Activated naive CD4-positive, alpha-beta T cell treated with anti-CD3 and anti-CD28 coated beads for 36 hours (primary cell): ENCODE measurements around the gene PLCB1. TPM values are rescaled to one million over a fixed set of nuclear protein-coding genes. Genes with fewer than 3 reads are reported as not detected.

Experiments
- CTCF ChIA-PET: fragments of 350-600 bp; sonication (Branson Sonifier 250); formaldehyde crosslinking; loops from one replicate; lab custom pipeline; 2021; ENCODE audit warnings: antibody characterized with exemption; lab: Charles Lee
- DNase-seq: peaks from one replicate; pipeline ENCODE4 v3.0.0-alpha.2; 2020
- H3K27ac Mint-ChIP-seq: one replicate; pipeline ENCODE4 v1.8.0; 2021; ENCODE audit warnings: mild to moderate bottlenecking, mixed read lengths
- H3K27me3 Mint-ChIP-seq: one replicate; pipeline ENCODE4 v1.8.0; 2021; ENCODE audit warnings: low read depth, mixed read lengths
- H3K36me3 Mint-ChIP-seq: one replicate; pipeline ENCODE4 v1.8.0; 2021; ENCODE audit warnings: low read depth, mixed read lengths
- H3K4me1 Mint-ChIP-seq: one replicate; pipeline ENCODE4 v1.8.0; 2021; ENCODE audit warnings: low read depth, mixed read lengths
- H3K4me3 Mint-ChIP-seq: one replicate; pipeline ENCODE4 v1.8.0; 2021; ENCODE audit warnings: mild to moderate bottlenecking, moderate library complexity, mixed read lengths
- H3K9me3 Mint-ChIP-seq: one replicate; pipeline ENCODE4 v1.8.0; 2021; ENCODE audit warnings: mixed read lengths
- intact Hi-C: fragments of 100-400 bp; cut with micrococcal nuclease; formaldehyde crosslinking; loops from one replicate; pipeline ENCODE4 v1.15.1; 2023
- total RNA-seq, 2 experiments: library from RNA; stranded (reverse); gene quantifications; one replicate each; pipeline ENCODE4 v1.2.3, GENCODE V29; 2021

Gene PLCB1
- total RNA-seq, 2 experiments from 2014 or later: 1.2 TPM

DNA sequence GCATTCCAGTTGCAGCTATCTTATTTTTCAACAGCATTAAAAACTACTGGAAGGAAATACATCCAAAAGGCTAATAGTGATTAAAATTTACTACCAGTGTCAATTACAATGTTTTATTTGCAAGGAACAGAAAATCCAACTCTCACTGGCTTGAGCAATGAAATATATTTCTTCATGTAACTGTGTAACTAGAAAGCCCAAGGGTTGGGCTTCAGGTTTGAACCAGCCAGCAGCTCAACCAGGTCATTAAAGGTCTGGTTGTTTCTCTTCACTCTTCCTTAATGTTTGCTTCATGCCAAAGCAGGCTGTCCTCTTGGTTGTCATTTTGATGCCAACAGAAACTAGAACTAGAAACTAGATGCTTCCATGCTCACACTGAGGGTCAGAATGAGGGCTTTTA, 437.7 kb downstream of the PLCB1 start:
- Mint-ChIP-seq H3K27ac (no peak overlapping the region), H3K36me3 (no peaks in the 10 kb centered on the region), H3K9me3 (no peaks in the 10 kb centered on the region), H3K27me3 (no peaks in the 10 kb centered on the region), H3K4me1 (no peaks in the 10 kb centered on the region), H3K4me3 (no peak overlapping the region)
- no peak for DNase-seq
- CTCF ChIA-PET: no interaction called here
- intact Hi-C loops: no loop called here

- no peak for DNase-seq
- Mint-ChIP-seq H3K27me3 (no peaks in the 10 kb centered on the region), H3K4me3 (no peak overlapping the region), H3K36me3 (no peaks in the 10 kb centered on the region), H3K9me3 (no peaks in the 10 kb centered on the region), H3K4me1 (no peaks in the 10 kb centered on the region), H3K27ac (no peak overlapping the region)
- intact Hi-C loops: no loop called here
- CTCF ChIA-PET: no interaction called here
Observed at GRCh38 chr20:8571611-8572010, 439.5 kb downstream of the PLCB1 start.

DNA sequence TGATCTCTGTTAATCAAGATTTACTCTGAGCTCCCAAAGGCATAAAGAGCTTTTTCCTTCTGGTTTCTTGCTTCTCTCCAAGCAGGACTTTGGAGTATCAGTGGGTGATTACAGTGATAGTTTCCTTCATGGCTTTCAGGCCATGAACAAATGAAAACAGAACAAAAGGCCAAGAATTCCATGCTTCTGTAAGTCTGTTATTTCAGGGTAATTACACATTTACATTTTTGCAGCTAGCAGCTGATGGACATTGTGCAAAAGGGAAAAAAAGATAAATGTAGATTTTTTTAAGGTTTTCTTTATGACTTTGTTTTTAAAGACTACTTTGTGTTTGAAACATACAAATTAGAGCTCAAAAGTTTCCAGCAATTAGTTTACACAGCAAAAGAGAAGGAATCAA, 441.6 kb downstream of the PLCB1 start:
- Mint-ChIP-seq H3K36me3 (no peaks in the 10 kb centered on the region), H3K4me1 (no peaks in the 10 kb centered on the region), H3K27me3 (no peaks in the 10 kb centered on the region), H3K9me3 (no peaks in the 10 kb centered on the region), H3K4me3 (no peak overlapping the region), H3K27ac (no peak overlapping the region)
- CTCF ChIA-PET: interaction anchor here (0.9 kb wide), 1 partner anchor 149 kb away, joined by 3 read pairs; no protein-coding TSS in a partner anchor
- intact Hi-C loops: no loop called here
- DNase-seq: no peak

DNA sequence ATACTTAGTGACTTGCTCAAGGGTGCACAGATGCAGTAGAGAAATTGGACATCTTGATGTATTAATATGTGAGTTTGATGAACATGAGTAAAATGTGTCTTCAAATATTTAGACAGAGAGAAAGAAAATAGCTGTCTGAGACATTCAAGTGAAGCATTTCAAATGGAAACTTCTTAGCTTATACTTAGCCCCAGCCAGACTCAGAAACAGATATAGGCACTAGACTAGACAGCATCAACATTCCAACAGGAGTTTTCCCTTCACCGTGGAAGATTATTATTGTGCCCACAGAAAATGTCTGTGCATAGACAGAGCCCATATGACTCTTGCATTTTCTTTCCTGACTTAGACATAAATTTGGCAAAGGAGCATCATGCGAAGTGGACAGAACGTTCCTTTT, 443.0 kb downstream of the PLCB1 start:
- no peaks in the 10 kb centered on the region for H3K27me3 Mint-ChIP-seq
- H3K9me3 Mint-ChIP-seq: no peaks in the 10 kb centered on the region
- intact Hi-C loops: no loop called here
- CTCF ChIA-PET: interaction anchor here (1.2 kb wide), 1 partner anchor 9 kb away, joined by 3 read pairs; no protein-coding TSS in a partner anchor
- no peak overlapping the region for H3K27ac Mint-ChIP-seq
- no peaks in the 10 kb centered on the region for H3K36me3 Mint-ChIP-seq
- no peaks in the 10 kb centered on the region for H3K4me1 Mint-ChIP-seq
- no peak overlapping the region for H3K4me3 Mint-ChIP-seq
- no peak for DNase-seq

DNA sequence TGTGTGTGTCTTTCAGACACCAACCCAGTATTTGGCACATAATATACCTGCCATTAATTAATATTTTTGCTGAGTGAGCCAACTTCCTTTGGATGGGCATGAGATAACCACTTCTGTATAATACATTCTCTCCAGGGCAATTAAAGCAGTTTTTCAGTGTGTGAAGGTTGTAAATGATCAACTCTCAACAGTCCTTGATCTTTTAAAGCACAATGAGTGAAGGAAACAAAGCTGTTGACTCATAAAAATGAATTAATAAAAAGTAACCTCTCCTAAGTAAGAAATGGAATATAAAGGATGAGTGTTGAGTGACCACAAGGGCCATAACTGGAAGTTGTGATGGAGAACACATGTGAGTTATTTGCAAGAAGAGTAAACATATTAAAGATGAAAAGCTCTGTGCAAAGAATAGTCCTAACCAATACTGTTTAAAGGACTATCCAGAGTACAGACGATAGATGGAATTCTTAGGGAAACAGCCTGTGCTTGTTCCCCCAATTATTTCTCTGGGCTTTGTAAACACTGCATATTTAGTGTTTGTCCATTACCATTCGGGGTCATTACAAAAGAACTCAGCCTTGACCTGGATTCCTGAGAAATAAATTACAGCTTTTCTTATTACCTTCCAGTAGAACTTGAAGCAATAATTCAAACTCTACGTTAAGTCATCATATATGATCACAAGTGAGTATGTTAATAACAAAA, 446.2 kb downstream of the PLCB1 start:
- Mint-ChIP-seq H3K27me3 (no peaks in the 10 kb centered on the region), H3K9me3 (no peaks in the 10 kb centered on the region), H3K4me1 (no peaks in the 10 kb centered on the region), H3K36me3 (no peaks in the 10 kb centered on the region), H3K27ac (no peak overlapping the region), H3K4me3 (no peak overlapping the region)
- DNase-seq: no peak
- intact Hi-C loops: no loop called here
- CTCF ChIA-PET: no interaction called here

GRCh38 chr20:8579035-8579434, 447.0 kb downstream of the PLCB1 start:
- no peaks in the 10 kb centered on the region for H3K27me3 Mint-ChIP-seq
- no peaks in the 10 kb centered on the region for H3K9me3 Mint-ChIP-seq
- no peak overlapping the region for H3K4me3 Mint-ChIP-seq
- H3K4me1 Mint-ChIP-seq: no peaks in the 10 kb centered on the region
- DNase-seq: no peak
- intact Hi-C loops: no loop called here
- CTCF ChIA-PET: no interaction called here
- no peaks in the 10 kb centered on the region for H3K36me3 Mint-ChIP-seq
- no peak overlapping the region for H3K27ac Mint-ChIP-seq

DNA sequence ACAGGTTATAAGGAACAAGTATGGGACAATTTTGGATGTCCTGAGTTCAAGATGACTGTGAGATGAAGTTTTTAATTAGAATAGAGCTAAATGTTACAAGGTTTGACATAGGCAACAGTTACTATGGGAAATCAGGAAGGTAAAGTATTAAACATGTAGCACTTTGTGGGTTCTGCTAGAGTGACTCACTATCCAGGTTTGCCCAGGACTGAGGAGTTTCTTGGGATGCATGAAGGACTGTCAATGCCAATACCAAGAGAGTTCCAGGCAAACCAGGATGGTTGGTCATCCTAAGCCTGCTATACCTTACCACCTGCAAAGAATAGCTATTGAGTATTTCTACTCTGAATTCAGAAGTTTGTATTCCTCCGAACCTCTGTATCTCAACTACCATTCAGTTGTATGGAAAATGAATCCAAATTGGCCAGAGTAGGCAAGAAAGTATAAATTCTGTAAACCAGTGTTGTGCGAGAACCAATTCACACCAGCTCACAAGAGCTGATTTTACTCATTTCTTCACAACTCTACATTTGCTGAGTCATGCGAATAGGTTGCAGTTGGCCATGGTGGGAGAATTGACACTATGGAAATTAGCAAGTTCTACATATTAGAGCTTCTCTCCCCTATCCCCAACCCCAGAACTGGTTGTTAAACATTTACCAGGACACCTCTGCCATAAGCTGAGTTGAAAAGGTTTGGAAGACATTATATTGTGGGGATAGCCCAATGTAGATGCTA, 449.5 kb downstream of the PLCB1 start:
- Mint-ChIP-seq H3K9me3 (no peaks in the 10 kb centered on the region), H3K4me1 (no peaks in the 10 kb centered on the region), H3K27ac (no peak overlapping the region), H3K4me3 (no peak overlapping the region), H3K36me3 (no peaks in the 10 kb centered on the region), H3K27me3 (no peaks in the 10 kb centered on the region)
- DNase-seq: no peak
- CTCF ChIA-PET: no interaction called here
- intact Hi-C loops: no loop called here

DNA sequence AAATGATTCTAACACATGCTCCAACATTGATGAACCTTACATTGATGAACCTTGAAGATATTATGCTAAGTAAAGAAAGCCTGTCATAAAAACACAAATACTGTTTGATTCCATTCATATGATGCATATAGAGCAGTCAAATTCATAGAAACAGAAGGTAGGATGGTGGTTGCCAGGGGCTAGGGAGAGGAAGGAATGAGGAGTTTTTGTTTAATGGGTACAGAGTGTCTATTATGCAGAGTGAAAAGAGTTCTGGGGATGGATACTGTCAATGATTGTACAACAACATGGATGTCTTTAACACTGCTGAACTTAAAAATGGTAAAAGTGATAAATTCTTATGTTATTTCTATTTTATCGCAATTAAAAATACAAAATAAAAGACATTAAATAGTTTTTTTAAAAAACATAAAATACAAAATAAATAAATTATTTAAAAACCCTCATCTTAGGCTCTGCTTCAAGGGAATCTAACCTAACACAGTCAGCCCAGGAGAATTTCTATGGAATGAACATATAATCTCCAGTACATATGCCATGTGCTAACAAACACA, 451.0 kb downstream of the PLCB1 start:
- H3K9me3 Mint-ChIP-seq: no peaks in the 10 kb centered on the region
- H3K27ac Mint-ChIP-seq: no peak overlapping the region
- H3K36me3 Mint-ChIP-seq: no peaks in the 10 kb centered on the region
- no peak overlapping the region for H3K4me3 Mint-ChIP-seq
- CTCF ChIA-PET: no interaction called here
- intact Hi-C loops: no loop called here
- no peaks in the 10 kb centered on the region for H3K27me3 Mint-ChIP-seq
- no peak for DNase-seq
- H3K4me1 Mint-ChIP-seq: no peaks in the 10 kb centered on the region

GRCh38 chr20:8583566-8584043, 451.5 kb downstream of the PLCB1 start:
- Mint-ChIP-seq H3K27me3 (no peaks in the 10 kb centered on the region), H3K4me1 (no peaks in the 10 kb centered on the region), H3K27ac (no peak overlapping the region), H3K9me3 (no peaks in the 10 kb centered on the region), H3K36me3 (no peaks in the 10 kb centered on the region), H3K4me3 (no peak overlapping the region)
- no peak for DNase-seq
- CTCF ChIA-PET: no interaction called here
- intact Hi-C loops: no loop called here

- CTCF ChIA-PET: no interaction called here
- no peak overlapping the region for H3K27ac Mint-ChIP-seq
- no peaks in the 10 kb centered on the region for H3K27me3 Mint-ChIP-seq
- no peaks in the 10 kb centered on the region for H3K36me3 Mint-ChIP-seq
- intact Hi-C loops: no loop called here
- DNase-seq: no peak
- H3K4me3 Mint-ChIP-seq: no peak overlapping the region
- H3K4me1 Mint-ChIP-seq: no peaks in the 10 kb centered on the region
- H3K9me3 Mint-ChIP-seq: no peaks in the 10 kb centered on the region
Observed at GRCh38 chr20:8587251-8587650, 455.2 kb downstream of the PLCB1 start.

DNA sequence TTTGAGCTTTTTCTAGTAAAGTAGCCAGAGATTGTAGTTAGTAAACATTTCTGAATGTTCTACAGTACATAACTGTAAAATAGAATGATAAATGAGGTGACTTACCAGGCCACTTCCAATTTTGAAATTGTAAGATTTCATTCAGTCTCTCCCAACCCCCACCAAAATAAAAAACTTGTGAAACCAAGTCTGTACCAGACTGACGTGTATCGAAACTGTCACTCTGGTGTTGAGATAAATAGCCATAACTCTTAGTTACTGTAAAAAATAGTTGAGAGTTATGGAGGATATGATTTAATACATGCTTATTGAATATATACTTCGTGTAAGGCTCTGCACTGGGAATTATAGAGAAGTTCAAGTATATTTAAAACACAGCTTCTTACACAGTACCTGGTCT, 455.7 kb downstream of the PLCB1 start:
- Mint-ChIP-seq H3K27me3 (no peaks in the 10 kb centered on the region), H3K9me3 (no peaks in the 10 kb centered on the region), H3K4me3 (no peak overlapping the region), H3K27ac (no peak overlapping the region), H3K36me3 (no peaks in the 10 kb centered on the region), H3K4me1 (no peaks in the 10 kb centered on the region)
- intact Hi-C loops: no loop called here
- CTCF ChIA-PET: no interaction called here
- no peak for DNase-seq

GRCh38 chr20:8589956-8590355, 457.9 kb downstream of the PLCB1 start:
- intact Hi-C loops: no loop called here
- Mint-ChIP-seq H3K4me1 (no peaks in the 10 kb centered on the region), H3K27ac (no peak overlapping the region), H3K9me3 (no peaks in the 10 kb centered on the region), H3K4me3 (no peak overlapping the region), H3K36me3 (no peaks in the 10 kb centered on the region), H3K27me3 (no peaks in the 10 kb centered on the region)
- no peak for DNase-seq
- CTCF ChIA-PET: no interaction called here
